HCT116 (cell line): Measurements from ENCODE around the gene LIN52. TPM values are rescaled to one million over a fixed set of nuclear protein-coding genes. Genes with fewer than 3 reads are reported as not detected.

ENCODE experiments used
- ATAC-seq: fragments of 200-7000 bp; cut with Tn5 transposase; 2 replicates; pipeline ENCODE4 v1.9.1; 2020; ENCODE audit warnings: mild to moderate bottlenecking, moderate library complexity
- BruUV-seq: library from RNA; stranded (reverse); fragments of 400-500 nt; replicated peaks from 2 replicates; lab custom pipeline; 2021; lab: Mats Ljungman, UMichigan
- CTCF ChIA-PET: fragments of 300-600 bp; sonication (Branson Sonifier 250); formaldehyde crosslinking; loops from one replicate; lab custom pipeline; 2021; ENCODE audit warnings: antibody characterized with exemption; lab: Charles Lee
- POLR2A ChIA-PET: fragments of 300-600, 350-600 bp; sonication (Branson Sonifier 250); formaldehyde crosslinking; loops from one replicate; lab custom pipeline; 2021; ENCODE audit warnings: antibody characterized with exemption; lab: Charles Lee
- RAD21 ChIA-PET, 2 experiments: fragments of 300-600 bp; sonication (Branson Sonifier 250); formaldehyde crosslinking; loops; one replicate each; lab custom pipeline; 2023; ENCODE audit warnings: low total read pairs in 2 of 2; ENCODE audit not compliant: uncharacterized antibody in 2 of 2, unreplicated experiment in 2 of 2, low non-redundant PET in 1 of 2; lab: Charles Lee
- DNase-seq: peaks from one replicate; pipeline ENCODE4 v3.0.0-alpha.2; 2010; ENCODE audit warnings: low read depth, low spot score
- H2AFZ ChIP-seq: fragments of 200-600 bp; shearing (Covaris generic), sonication (generic); 2 replicates; pipeline ENCODE4 v1.6.1; 2017; ENCODE audit warnings: low read depth, mixed run types, mixed read lengths, antibody characterized with exemption, low read length; ENCODE audit not compliant: poor library complexity, severe bottlenecking
- H3K27ac ChIP-seq: 2 replicates; pipeline ENCODE4 v1.5.1; 2012; ENCODE audit warnings: low read depth, low read length
- H3K27me3 ChIP-seq: fragments of 200-600 bp; sonication (generic); 2 replicates; pipeline ENCODE4 v1.6.1; 2016; ENCODE audit warnings: mixed run types, low read length, mixed read lengths; ENCODE audit not compliant: insufficient read depth
- H3K36me3 ChIP-seq, 2 experiments: fragments of 200-500 bp in 1 of 2; fragments of 200-600 bp in 1 of 2; sonication (Bioruptor generic) in 1 of 2; sonication (generic) in 1 of 2; 2 replicates each; pipeline versions ENCODE4 v1.5.1 to v1.6.1; 2014 to 2016; ENCODE audit warnings: low read length in 2 of 2, inconsistent platforms in 1 of 2, mixed read lengths in 1 of 2, mixed run types in 1 of 2; ENCODE audit not compliant: insufficient read depth in 2 of 2, control insufficient read depth in 1 of 2
- H3K4me1 ChIP-seq, 2 experiments: fragments of 200-600 bp in 1 of 2; sonication (generic) in 1 of 2; 2 replicates each; pipeline versions ENCODE4 v1.5.1 to v1.6.1; 2012 to 2017; ENCODE audit warnings: low read length in 2 of 2, inconsistent platforms in 1 of 2, mild to moderate bottlenecking in 1 of 2, mixed read lengths in 1 of 2, mixed run types in 1 of 2, moderate library complexity in 1 of 2; ENCODE audit not compliant: insufficient read depth in 2 of 2, control insufficient read depth in 1 of 2
- H3K4me2 ChIP-seq: fragments of 200-600 bp; sonication (generic); 2 replicates; pipeline ENCODE4 v1.6.1; 2017; ENCODE audit warnings: mixed run types, low read length, mixed read lengths
- H3K4me3 ChIP-seq, 2 experiments: fragments of 200-600 bp in 1 of 2; sonication (generic) in 1 of 2; replicated peaks in 1 of 2; 2 replicates each; pipeline ENCODE4 v1.5.1; 2011 to 2016; ENCODE audit warnings: low read length in 2 of 2, control low read depth in 1 of 2, low read depth in 1 of 2, mild to moderate bottlenecking in 1 of 2, mixed read lengths in 1 of 2, mixed run types in 1 of 2
- H3K79me2 ChIP-seq: fragments of 200-600 bp; sonication (generic); 2 replicates; pipeline ENCODE4 v1.6.1; 2017; ENCODE audit warnings: mild to moderate bottlenecking, mixed run types, low read length, moderate library complexity, mixed read lengths; ENCODE audit not compliant: insufficient read depth
- H3K9ac ChIP-seq: fragments of 200-600 bp; sonication (generic); 2 replicates; pipeline ENCODE4 v1.6.1; 2016; ENCODE audit warnings: low read length, mixed read lengths
- H3K9me2 ChIP-seq: fragments of 200-600 bp; sonication (generic), shearing (Covaris generic); 2 replicates; pipeline ENCODE4 v1.6.1; 2017; ENCODE audit warnings: mixed run types, mild to moderate bottlenecking, moderate library complexity; ENCODE audit not compliant: insufficient read depth
- H3K9me3 ChIP-seq, 2 experiments: fragments of 200-500 bp in 1 of 2; fragments of 200-600 bp in 1 of 2; sonication (Bioruptor generic) in 1 of 2; sonication (generic) in 1 of 2; 2 replicates each; pipeline ENCODE4 v1.6.1; 2014 to 2017; ENCODE audit warnings: low read length in 2 of 2, mixed read lengths in 2 of 2, inconsistent platforms in 1 of 2, low read depth in 1 of 2, mild to moderate bottlenecking in 1 of 2, mixed run types in 1 of 2, moderate library complexity in 1 of 2; ENCODE audit not compliant: control insufficient read depth in 1 of 2, insufficient read depth in 1 of 2
- H4K20me1 ChIP-seq: fragments of 200-600 bp; sonication (generic), shearing (Covaris generic); 2 replicates; pipeline ENCODE4 v1.6.1; 2017; ENCODE audit warnings: mixed run types, mild to moderate bottlenecking, moderate library complexity; ENCODE audit not compliant: insufficient read depth
- CBX3 ChIP-seq: IDR thresholded peaks from 2 replicates; pipeline ENCODE4 v1.6.1; 2012; ENCODE audit warnings: low read depth
- CTCF ChIP-seq, 3 experiments: fragments of 200-600 bp in 1 of 3; sonication (generic) in 1 of 3; IDR thresholded peaks in 2 of 3; conservative IDR thresholded peaks in 1 of 3; 2 replicates each; pipeline ENCODE4 v1.5.1; 2012 to 2017; ENCODE audit warnings: low read depth in 2 of 3, low read length in 2 of 3, antibody characterized with exemption in 1 of 3, borderline replicate concordance in 1 of 3, control low read depth in 1 of 3, mild to moderate bottlenecking in 1 of 3, mixed read lengths in 1 of 3, mixed run types in 1 of 3, moderate library complexity in 1 of 3; ENCODE audit not compliant: insufficient read depth in 1 of 3
- ELF1 ChIP-seq: IDR thresholded peaks from 2 replicates; pipeline ENCODE4 v1.6.1; 2012; ENCODE audit warnings: low read depth, borderline replicate concordance
- EZH2phosphoT487 ChIP-seq: fragments of 200-600 bp; IDR thresholded peaks from 2 replicates; pipeline ENCODE4 v1.6.1; 2018; ENCODE audit warnings: antibody characterized with exemption, borderline replicate concordance
- FOSL1 ChIP-seq: IDR thresholded peaks from 2 replicates; pipeline ENCODE4 v1.6.1; 2012; ENCODE audit warnings: low read depth
- SRF ChIP-seq: IDR thresholded peaks from 2 replicates; pipeline ENCODE4 v1.6.1; 2012; ENCODE audit warnings: low read depth
- TCF7L2 ChIP-seq: IDR thresholded peaks from 2 replicates; pipeline ENCODE4 v1.7.0; 2011; ENCODE audit warnings: borderline replicate concordance, inconsistent platforms; ENCODE audit not compliant: insufficient read depth, insufficient read length; ENCODE audit errors: extremely low read depth
- ZBTB33 ChIP-seq: IDR thresholded peaks from 2 replicates; pipeline ENCODE4 v1.6.1; 2011; ENCODE audit warnings: mild to moderate bottlenecking, low read length, moderate library complexity; ENCODE audit not compliant: insufficient replicate concordance; ENCODE audit errors: extremely low read depth
- intact Hi-C: fragments of 100-400 bp; cut with micrococcal nuclease; formaldehyde crosslinking; loops from 2 replicates; pipeline ENCODE4 v1.10.0; 2022
- total RNA-seq: library from RNA; stranded (reverse); gene quantifications from one replicate; pipeline ENCODE4 v1.2.1, GENCODE V29; 2021; ENCODE audit not compliant: unreplicated experiment
- TF ChIP-seq, protein P1 (sequence below): IDR thresholded peaks from 2 replicates; pipeline ENCODE4 v1.6.1; 2012

Gene LIN52
- total RNA-seq, 1 experiment from 2014 or later: 9.6 TPM

GRCh38 chr14:74244115-74244514, 159.4 kb downstream of the LIN52 start:
- Histone ChIP-seq H3K36me3 (no peaks in the 10 kb centered on the region), H3K4me1 (no peaks in the 10 kb centered on the region), H3K9ac (no peak overlapping the region), H3K9me2 (no peaks in the 10 kb centered on the region), H3K4me2 (no peak overlapping the region), H3K79me2 (no peaks in the 10 kb centered on the region), H3K27ac (no peak overlapping the region), H3K27me3 (no peaks in the 10 kb centered on the region), H4K20me1 (no peaks in the 10 kb centered on the region), H3K9me3 (no peaks in the 10 kb centered on the region), H3K4me3 (no peak overlapping the region), H2AFZ (no peak overlapping the region)
- CTCF ChIA-PET: interaction anchor here (1.3 kb wide), 1 partner anchor 131 kb away, joined by 3 read pairs; no protein-coding TSS in a partner anchor
- TF ChIP-seq TCF7L2 (no peak), ZBTB33 (no peak), FOSL1 (no peak), ELF1 (no peak), CTCF (IDR thresholded peaks at IDR 0.05 in 2 of 3, conservative IDR thresholded peaks at IDR 0.05 in 1 of 3; ENCODE audit: borderline replicate concordance in 1 of 3, insufficient read depth in 1 of 3, low read depth in 2 of 3, low read length in 2 of 3) (peak in 2 of 3 experiments; percentile 43 to 53; a peak in 3 of 6 replicates), SRF (no peak), CBX3 (no peak), EZH2phosphoT487 (no peak)
- TF ChIP-seq, protein P1, sequence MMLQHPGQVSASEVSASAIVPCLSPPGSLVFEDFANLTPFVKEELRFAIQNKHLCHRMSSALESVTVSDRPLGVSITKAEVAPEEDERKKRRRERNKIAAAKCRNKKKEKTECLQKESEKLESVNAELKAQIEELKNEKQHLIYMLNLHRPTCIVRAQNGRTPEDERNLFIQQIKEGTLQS: no peak
- RAD21 ChIA-PET: no interaction called here
- POLR2A ChIA-PET: no interaction called here
- no peak for DNase-seq
- BruUV-seq: no TSS peak
- ATAC-seq: peak; percentile 96
- intact Hi-C loops: no loop called here
